Measurements from ENCODE around the gene NBEA. TPM values are rescaled to one million over a fixed set of nuclear protein-coding genes. Genes with fewer than 3 reads are reported as not detected.

NBEA gene
- total RNA-seq, 4 donors from 2014 or later = 21.5 to 60.4 (median 27.9) TPM

GRCh38 chr13:35211949-35212348, 269.9 kb downstream of the NBEA start:
- TF ChIP-seq POLR2A (IDR thresholded peaks at IDR 0.05) (no peak), CTCF (IDR thresholded peaks at IDR 0.05) (no peak)
- 97% methylated on average over 4 of the region's 4 CpGs for WGBS, 2 donors
- Histone ChIP-seq H3K27ac (no peak overlapping the region), H3K9me3 (no peaks in the 10 kb centered on the region), H3K36me3 (no peaks in the 10 kb centered on the region), H3K4me1 (no peaks in the 10 kb centered on the region), H3K27me3 (no peaks in the 10 kb centered on the region), H3K4me3 (replicated peaks in 1 of 3) (no peak overlapping the region)
- no peak for DNase-seq
- intact Hi-C loops (cut with DNase I) = no loop called here

- no peak for DNase-seq
- Histone ChIP-seq H3K9me3 (no peaks in the 10 kb centered on the region), H3K27me3 (no peaks in the 10 kb centered on the region), H3K4me1 (no peaks in the 10 kb centered on the region), H3K36me3 (no peaks in the 10 kb centered on the region), H3K27ac (no peak overlapping the region), H3K4me3 (replicated peaks in 1 of 3) (no peak overlapping the region)
- 94 to 95% methylated on average over 3 of the region's 3 CpGs for WGBS, 2 donors
- TF ChIP-seq CTCF (IDR thresholded peaks at IDR 0.05) (no peak), POLR2A (IDR thresholded peaks at IDR 0.05) (no peak)
- intact Hi-C loops (cut with DNase I) = no loop called here
These were observed 271.8 kb downstream of the NBEA start for GRCh38 chr13:35213911-35214310.

- intact Hi-C loops (cut with DNase I) = no loop called here
- no peaks in the 10 kb centered on the region for H3K9me3 ChIP-seq
- DNase-seq = no peak
- H3K4me3 ChIP-seq (replicated peaks in 1 of 3) = no peak overlapping the region
- H3K36me3 ChIP-seq = no peaks in the 10 kb centered on the region
- WGBS, 2 donors = 89 to 93% methylated on average over 2 of the region's 2 CpGs
- H3K27ac ChIP-seq = no peak overlapping the region
- no peaks in the 10 kb centered on the region for H3K27me3 ChIP-seq
- TF ChIP-seq CTCF (IDR thresholded peaks at IDR 0.05) (no peak), POLR2A (IDR thresholded peaks at IDR 0.05) (no peak)
- no peaks in the 10 kb centered on the region for H3K4me1 ChIP-seq
These were observed 274.1 kb downstream of the NBEA start for GRCh38 chr13:35216131-35216530.

GRCh38 chr13:35219021-35219420, 277.0 kb downstream of the NBEA start:
- no peak for DNase-seq
- H3K27me3 ChIP-seq = no peaks in the 10 kb centered on the region
- no peak overlapping the region for H3K4me3 ChIP-seq (replicated peaks in 1 of 3)
- no peaks in the 10 kb centered on the region for H3K36me3 ChIP-seq
- no peaks in the 10 kb centered on the region for H3K4me1 ChIP-seq
- TF ChIP-seq CTCF (IDR thresholded peaks at IDR 0.05) (no peak), POLR2A (IDR thresholded peaks at IDR 0.05) (no peak)
- H3K9me3 ChIP-seq = no peaks in the 10 kb centered on the region
- 70 to 78% methylated on average over 1 of the region's 1 CpG for WGBS, 2 donors
- intact Hi-C loops (cut with DNase I) = no loop called here
- H3K27ac ChIP-seq = no peak overlapping the region

- Histone ChIP-seq H3K36me3 (no peaks in the 10 kb centered on the region), H3K9me3 (no peaks in the 10 kb centered on the region), H3K27me3 (no peaks in the 10 kb centered on the region), H3K4me3 (replicated peaks in 1 of 3) (no peak overlapping the region), H3K4me1 (no peaks in the 10 kb centered on the region), H3K27ac (no peak overlapping the region)
- 64 to 74% methylated on average over 1 of the region's 1 CpG for WGBS, 2 donors
- intact Hi-C loops (cut with DNase I) = no loop called here
- no peak for DNase-seq
- TF ChIP-seq POLR2A (IDR thresholded peaks at IDR 0.05) (no peak), CTCF (IDR thresholded peaks at IDR 0.05) (no peak)
These were observed 283.1 kb downstream of the NBEA start for GRCh38 chr13:35225159-35225558.

Data from thyroid gland (tissue), 4 donors.